DND-41 (cell line): Measurements from ENCODE around the gene CKLF.

Experiments used
- ATAC-seq: fragments of 200-7000 bp; cut with Tn5 transposase; 3 replicates; pipeline ENCODE4 v1.9.1; 2021; ENCODE audit warnings: low read depth; ENCODE audit not compliant: insufficient read depth
- DNase-seq: peaks from one replicate; pipeline ENCODE4 v3.0.0-alpha.2; 2020
- H2AFZ ChIP-seq: 2 replicates; pipeline ENCODE4 v1.6.0; 2012; ENCODE audit warnings: low read depth, low read length
- H3K27ac ChIP-seq: 2 replicates; pipeline ENCODE4 v1.5.1; 2012; ENCODE audit warnings: low read length, inconsistent platforms
- H3K27me3 ChIP-seq: fragments of 200-600 bp; sonication (generic); 2 replicates; pipeline ENCODE4 v1.6.0; 2012; ENCODE audit warnings: low read length, mild to moderate bottlenecking, inconsistent platforms; ENCODE audit not compliant: insufficient read depth, poor library complexity
- H3K36me3 ChIP-seq: 2 replicates; pipeline ENCODE4 v1.5.1; 2012; ENCODE audit warnings: low read length, inconsistent platforms; ENCODE audit not compliant: insufficient read depth
- H3K4me1 ChIP-seq: 2 replicates; pipeline ENCODE4 v1.5.1; 2012; ENCODE audit warnings: mild to moderate bottlenecking, low read length; ENCODE audit not compliant: insufficient read depth
- H3K4me2 ChIP-seq: 2 replicates; pipeline ENCODE4 v1.6.0; 2012; ENCODE audit warnings: mild to moderate bottlenecking, moderate library complexity, low read length, inconsistent platforms; ENCODE audit not compliant: insufficient read depth
- H3K4me3 ChIP-seq, 2 experiments: fragments of 200-600 bp in 1 of 2; shearing (Covaris generic) in 1 of 2; 2 replicates each; pipeline ENCODE4 v1.5.1; 2012 to 2016; ENCODE audit warnings: inconsistent platforms in 2 of 2, low read length in 2 of 2, mild to moderate bottlenecking in 2 of 2, low read depth in 1 of 2, moderate library complexity in 1 of 2
- H3K79me2 ChIP-seq: 2 replicates; pipeline ENCODE4 v1.6.0; 2012; ENCODE audit warnings: low read length, inconsistent platforms; ENCODE audit not compliant: insufficient read depth
- H3K9ac ChIP-seq: 2 replicates; pipeline ENCODE4 v1.6.0; 2012; ENCODE audit warnings: low read depth, mild to moderate bottlenecking, inconsistent platforms, low read length, moderate library complexity
- H3K9me3 ChIP-seq: 2 replicates; pipeline ENCODE4 v1.5.1; 2012; ENCODE audit warnings: low read length, moderate library complexity, mild to moderate bottlenecking, inconsistent platforms; ENCODE audit not compliant: insufficient read depth, severe bottlenecking
- H4K20me1 ChIP-seq: 2 replicates; pipeline ENCODE4 v1.6.0; 2012; ENCODE audit warnings: low read length; ENCODE audit not compliant: insufficient read depth
- CTCF ChIP-seq: IDR thresholded peaks from 2 replicates; pipeline ENCODE4 v1.5.1; 2012; ENCODE audit warnings: borderline replicate concordance, low read length, moderate library complexity, mild to moderate bottlenecking; ENCODE audit not compliant: poor library complexity, severe bottlenecking; ENCODE audit errors: extremely low read depth
- EZH2 ChIP-seq: IDR thresholded peaks from 3 replicates; pipeline ENCODE4 v1.6.1; 2012; ENCODE audit warnings: borderline replicate concordance, low read depth, mild to moderate bottlenecking, moderate library complexity, low read length, inconsistent platforms; ENCODE audit not compliant: severe bottlenecking

The CKLF gene

DNA sequence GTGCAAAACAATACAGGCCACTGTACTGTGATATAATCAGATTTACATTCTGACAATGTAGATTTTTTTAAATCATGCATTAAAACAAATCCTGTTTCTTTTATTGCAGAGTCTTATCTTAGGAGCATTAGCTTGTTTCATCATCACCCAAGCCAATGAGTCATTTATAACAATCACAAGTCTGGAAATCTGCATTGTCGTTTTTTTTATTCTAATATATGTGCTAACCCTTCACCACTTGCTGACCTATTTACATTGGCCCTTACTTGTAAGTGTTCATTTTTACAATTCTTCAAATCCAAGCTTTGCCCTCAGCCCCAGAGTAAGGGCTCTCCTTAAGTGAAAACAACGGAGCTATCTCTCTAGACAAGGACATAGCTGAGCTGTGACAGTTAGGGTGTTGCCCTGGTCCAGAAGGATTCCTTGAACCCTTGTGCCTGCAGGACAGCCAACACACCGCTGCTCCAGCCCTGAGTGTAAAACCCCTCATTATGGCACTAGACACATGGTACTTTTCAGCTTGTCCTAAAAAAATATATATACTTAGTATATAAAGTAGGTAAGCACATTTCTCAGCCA lies 17.5 kb downstream of the CKLF start:
- peaks cover 10% of the 10 kb centered on the region for H4K20me1 ChIP-seq
- no peak overlapping the region for H3K4me2 ChIP-seq
- H3K27ac ChIP-seq = no peak overlapping the region

DNA sequence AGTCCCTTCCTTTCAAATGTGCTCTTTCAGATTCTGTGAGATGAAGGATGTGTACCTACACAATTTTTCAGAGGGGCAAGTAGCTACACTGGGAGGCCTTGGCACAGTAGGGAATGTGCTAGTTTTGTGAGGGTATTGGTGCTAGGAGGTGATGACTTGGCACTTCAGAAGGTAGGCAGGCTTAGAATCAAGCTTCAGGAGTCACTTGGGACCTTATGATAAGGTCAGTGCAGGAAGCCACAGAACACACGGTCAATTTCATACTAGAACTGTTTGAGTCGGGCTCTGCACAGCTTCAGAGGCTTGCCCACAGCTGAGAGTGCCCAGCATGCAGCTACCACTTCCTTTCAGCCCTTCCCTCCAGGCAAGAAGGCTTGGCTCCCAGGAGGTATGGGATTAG lies 20.0 kb downstream of the CKLF start:
- TF ChIP-seq EZH2 = no peak
- no peak for TF ChIP-seq CTCF
- Histone ChIP-seq H4K20me1 (no peaks in the 10 kb centered on the region; the same call in 1 of the 2 replicates), H2AFZ (no peak overlapping the region), H3K9me3 (no peaks in the 10 kb centered on the region), H3K4me3 (no peak overlapping the region), H3K36me3 (peaks cover 11% of the 10 kb centered on the region), H3K9ac (no peak overlapping the region), H3K4me1 (no peaks in the 10 kb centered on the region), H3K79me2 (no peaks in the 10 kb centered on the region), H3K27ac (no peak overlapping the region), H3K4me2 (no peak overlapping the region), H3K27me3 (no peaks in the 10 kb centered on the region)
- DNase-seq (no peak), ATAC-seq (peak; percentile 32; the same call in 2 of the 3 replicates)

More for the DNA sequence above, 17.5 kb downstream of the CKLF start:
- H3K4me1 ChIP-seq = no peaks in the 10 kb centered on the region
- H3K79me2 ChIP-seq = peaks cover 10% of the 10 kb centered on the region
- TF ChIP-seq EZH2 (no peak), CTCF (no peak)
- no peak for DNase-seq
- H3K9ac ChIP-seq = no peak overlapping the region
- H3K27me3 ChIP-seq = no peaks in the 10 kb centered on the region
- H3K9me3 ChIP-seq = no peaks in the 10 kb centered on the region
- H3K4me3 ChIP-seq = no peak overlapping the region
- H2AFZ ChIP-seq = no peak overlapping the region
- ATAC-seq = no peak
- peaks cover 35% of the 10 kb centered on the region for H3K36me3 ChIP-seq

DNA sequence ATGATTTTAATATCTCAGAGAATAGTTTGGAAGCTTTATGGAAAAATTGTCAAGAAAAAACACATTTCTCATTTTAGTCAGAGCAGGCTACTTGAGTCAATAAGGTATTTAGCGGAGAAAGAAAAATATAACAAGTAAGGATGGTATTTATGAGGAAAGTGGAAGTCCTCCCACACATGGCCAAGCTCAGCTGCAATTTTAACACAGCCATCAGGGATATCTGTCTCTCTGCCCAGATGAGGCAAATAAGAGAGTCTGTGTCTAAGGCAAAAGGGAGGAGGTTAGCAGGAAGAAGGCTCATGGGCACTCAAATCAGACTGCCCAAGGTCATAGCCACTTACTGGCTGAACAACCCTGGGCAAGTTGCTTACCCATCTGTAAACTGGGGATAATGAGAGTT lies 21.7 kb downstream of the CKLF start:
- no peak overlapping the region for H3K27ac ChIP-seq
- TF ChIP-seq CTCF (no peak), EZH2 (no peak)
- H3K9me3 ChIP-seq = no peaks in the 10 kb centered on the region
- no peaks in the 10 kb centered on the region for H3K27me3 ChIP-seq
- H3K4me1 ChIP-seq = no peaks in the 10 kb centered on the region
- no peak overlapping the region for H3K4me2 ChIP-seq
- H3K36me3 ChIP-seq = peaks cover 10% of the 10 kb centered on the region
- DNase-seq = no peak
- H2AFZ ChIP-seq = no peak overlapping the region
- no peak overlapping the region for H3K9ac ChIP-seq
- H3K4me3 ChIP-seq = no peak overlapping the region
- ATAC-seq = no peak
- H3K79me2 ChIP-seq = no peaks in the 10 kb centered on the region
- no peaks in the 10 kb centered on the region for H4K20me1 ChIP-seq
